Heart left ventricle (tissue), 16 donors: ENCODE results near the gene IRS1. TPM values are rescaled to one million over a fixed set of nuclear protein-coding genes. Genes with fewer than 3 reads are reported as not detected.
A peak's percentile ranks its signal among the peaks of the same experiment; 100 is the strongest.

ENCODE experiments used
- ATAC-seq, 4 donors: fragments of 200-7000 bp; cut with Tn5 transposase; one replicate each; pipeline ENCODE4 v1.9.1; 2020 to 2022; ENCODE audit warnings: moderate library complexity in 4 of 4, mild to moderate bottlenecking in 3 of 4, moderate number of reproducible peaks in 1 of 4
- DNase-seq, 5 donors: peaks; one replicate each; pipeline ENCODE4 v3.0.0-alpha.2; 2020
- H3K27ac ChIP-seq, 12 donors: fragments of 200-600 bp; sonication (generic) in 4 of 12; one replicate each; pipeline versions ENCODE4 v1.5.0 to v1.8.0; 2016 to 2022; ENCODE audit warnings: mild to moderate bottlenecking in 2 of 12
- H3K27me3 ChIP-seq, 9 donors: fragments of 200-600 bp; sonication (generic) in 2 of 9; one replicate each; pipeline versions ENCODE4 v1.5.1 to v1.8.0; 2016 to 2022; ENCODE audit warnings: mild to moderate bottlenecking in 3 of 9
- H3K36me3 ChIP-seq, 9 donors: fragments of 200-600 bp; sonication (generic) in 2 of 9; one replicate each; pipeline versions ENCODE4 v1.5.0 to v1.8.0; 2018 to 2022; ENCODE audit warnings: mild to moderate bottlenecking in 2 of 9
- H3K4me1 ChIP-seq, 12 donors: fragments of 200-600 bp; sonication (generic) in 4 of 12; one replicate each; pipeline versions ENCODE4 v1.5.0 to v1.8.0; 2016 to 2022; ENCODE audit warnings: mild to moderate bottlenecking in 3 of 12
- H3K4me3 ChIP-seq, 12 donors: fragments of 200-600 bp; sonication (generic) in 4 of 12; one replicate each; pipeline versions ENCODE4 v1.5.0 to v1.8.0; 2017 to 2022; ENCODE audit warnings: mild to moderate bottlenecking in 9 of 12, moderate library complexity in 4 of 12
- H3K9me3 ChIP-seq, 12 donors: fragments of 200-600 bp; sonication (generic) in 4 of 12; one replicate each; pipeline versions ENCODE4 v1.5.0 to v1.8.0; 2016 to 2022; ENCODE audit warnings: mild to moderate bottlenecking in 1 of 12
- CTCF ChIP-seq, 12 donors: fragments of 200-600 bp; sonication (generic) in 4 of 12; IDR thresholded peaks; one replicate each; pipeline versions ENCODE4 v1.5.0 to v1.8.0; 2018 to 2022; ENCODE audit warnings: antibody characterized with exemption in 12 of 12, mild to moderate bottlenecking in 5 of 12
- POLR2A ChIP-seq, 2 donors: fragments of 450-650 bp; IDR thresholded peaks; one replicate each; pipeline ENCODE4 v1.6.1; 2017; ENCODE audit warnings: antibody characterized with exemption in 2 of 2, mild to moderate bottlenecking in 2 of 2, moderate library complexity in 2 of 2
- WGBS, 4 donors: extraction: QIAGEN DNeasy Blood & Tissue Kit in 2 of 4; methylation state at CpG; one replicate each; pipeline versions ENCODE4 v1.1.5 to v1.1.7; 2013 to 2018; 5-methylcytosine and 5-hydroxymethylcytosine counted together
- intact Hi-C, 10 donors: fragments of 100-400 bp; cut with DNase I; formaldehyde crosslinking; loops; one replicate each; pipeline versions ENCODE4 v1.11.1 to v1.14.2; 2022
- polyA plus RNA-seq, 2 donors: library from polyadenylated mRNA; stranded (reverse); fragments of 200-250 nt; gene quantifications; one replicate each; pipeline ENCODE4 v1.2.3, GENCODE V29; 2013
- total RNA-seq, 9 donors: library from RNA; depleted of rRNA in 2 of 9; stranded (reverse); fragments of >200 nt in 2 of 9; fragmentation: NEBNext Ultra II Directional in 3 of 9; extraction: Animal tissue kit (Norgen Biotek cat#: 25700) in 3 of 9; gene quantifications; one replicate each; pipeline versions ENCODE4 v1.1.0 to v1.2.4, GENCODE V29; 2016 to 2023
- donor health status: ischemic (EF 13 %, LVEDD 7.1; RV severe dilation, severe dysfunction).
- donor health status: healthy with polysubstance abuse.
- donor health status: DM: no; HTN: yes; CAD: no.
- donor health status: DM: no; HTN: no; CAD: no.
- donor health status: ischemic (EF 25% LVEDD 6.9; RV normal size, moderate dysfunction).
- donor health status: ischemic (EF 25% LVEDD 5.7; RV mildly dilated, moderate dysfunction).
- donor health status: healthy.
- donor health status: DM: yes; HTN: yes; CAD: no.
- donor health status: ischemic (EF 35%, LVEDD 5.7; RV mildly dilated, moderate dysfunction).
- donor health status: nonischemic (EF 11% LVEDD 7.7; RV severe dilation, severe dysfunction).
- donor health status: DM: yes; HTN: yes; CAD: no.
- donor health status: PGD.
- donor health status: ischemic (EF 29% LVEDD 5.4; RV normal size, mild dysfunction).
- donor health status: nonischemic (EF 23%, LVEDD 6.1; RV moderate dilation, normal function).

Gene IRS1
- total and polyA plus RNA-seq, 11 donors: 5.0 to 45.8 (median 15.7) TPM

- 4 to 9% (median 7%) methylated on average over 3 of the region's 3 CpGs for WGBS, 4 donors
- Histone ChIP-seq H3K4me3 (no peak overlapping the region), H3K27me3 (no peaks in the 10 kb centered on the region), H3K4me1 (peaks cover 0 to 55% (median 36%) of the 10 kb centered on the region in 12 donors), H3K27ac (peak overlapping the region; percentile 26 to 84 (median 72)), H3K9me3 (peaks cover 0 to 16% (median 6%) of the 10 kb centered on the region in 12 donors), H3K36me3 (peaks cover 0 to 8% (median 0%) of the 10 kb centered on the region in 9 donors)
- peak; percentile 11 to 54 (median 48) for ATAC-seq
- no peak for DNase-seq
- intact Hi-C loops: no loop called here
- TF ChIP-seq POLR2A (IDR thresholded peaks at IDR 0.05) (no peak), CTCF (IDR thresholded peaks at IDR 0.05) (no peak)
Observed at GRCh38 chr2:226772389-226773179, 27.0 kb downstream of the IRS1 start.

- DNase-seq: peak in 3 of 5 donors; percentile 38 to 68 (median 58)
- ATAC-seq: peak; percentile 71 to 87 (median 76)
- H3K27me3 ChIP-seq: no peaks in the 10 kb centered on the region
- H3K4me1 ChIP-seq: peaks cover 0 to 69% (median 40%) of the 10 kb centered on the region in 12 donors
- WGBS, 4 donors: 39 to 51% (median 45%) methylated on average over 6 of the region's 6 CpGs
- peaks cover 0 to 4% (median 0%) of the 10 kb centered on the region in 9 donors for H3K36me3 ChIP-seq
- intact Hi-C loops: loop anchor here in 1 of 10 donors (2.0 kb wide), 1 partner anchor 16 kb away; no protein-coding TSS in a partner anchor
- peak overlapping the region; percentile 2 to 84 (median 72) for H3K27ac ChIP-seq
- no peak for TF ChIP-seq POLR2A (IDR thresholded peaks at IDR 0.05)
- no peak for TF ChIP-seq CTCF (IDR thresholded peaks at IDR 0.05)
- peaks cover 0 to 15% (median 6%) of the 10 kb centered on the region in 12 donors for H3K9me3 ChIP-seq
- H3K4me3 ChIP-seq: no peak overlapping the region
Observed at GRCh38 chr2:226771067-226771466, 28.6 kb downstream of the IRS1 start.

- Histone ChIP-seq H3K4me3 (no peak overlapping the region), H3K27me3 (no peaks in the 10 kb centered on the region), H3K4me1 (peaks cover 0 to 65% (median 33%) of the 10 kb centered on the region in 12 donors), H3K27ac (peak overlapping the region; percentile 33 to 86 (median 78)), H3K9me3 (no peaks in the 10 kb centered on the region), H3K36me3 (no peaks in the 10 kb centered on the region)
- DNase-seq (peak in 4 of 5 donors; percentile 35 to 69 (median 46)), ATAC-seq (peak; percentile 85 to 89 (median 86))
- TF ChIP-seq CTCF (IDR thresholded peaks at IDR 0.05) (no peak), POLR2A (IDR thresholded peaks at IDR 0.05) (no peak)
- 46 to 73% (median 53%) methylated on average over 5 of the region's 5 CpGs for WGBS, 4 donors
- intact Hi-C loops: no loop called here
Observed at GRCh38 chr2:226767056-226767813, 32.4 kb downstream of the IRS1 start.
